PC-9 (cell line): Measurements from ENCODE around the gene CD63. TPM values are rescaled to one million over a fixed set of nuclear protein-coding genes. Genes with fewer than 3 reads are reported as not detected.

ENCODE experiments used
- BruUV-seq: library from RNA; stranded (reverse); fragments of 400-500 nt; replicated peaks from 2 replicates; lab custom pipeline; 2021; lab: Mats Ljungman, UMichigan
- CTCF ChIA-PET: fragments of 300-600 bp; sonication (Branson Sonifier 250); formaldehyde crosslinking; loops from one replicate; lab custom pipeline; 2022; ENCODE audit warnings: antibody characterized with exemption; lab: Charles Lee
- POLR2A ChIA-PET: fragments of 300-600 bp; sonication (Branson Sonifier 250); formaldehyde crosslinking; loops from one replicate; lab custom pipeline; 2022; ENCODE audit warnings: antibody characterized with exemption; ENCODE audit not compliant: unreplicated experiment; lab: Charles Lee
- DNase-seq, 2 experiments: peaks; one replicate each; pipeline versions ENCODE4 v3.0.0 to v3.0.0-alpha.2; 2015 to 2022; ENCODE audit warnings: mixed read lengths in 1 of 2
- H2AFZ ChIP-seq: fragments of 200-600 bp; sonication (generic); 2 replicates; pipeline ENCODE4 v1.8.1; 2017; ENCODE audit warnings: antibody characterized with exemption
- H3F3A ChIP-seq: fragments of 200-600 bp; sonication (generic); 2 replicates; pipeline ENCODE4 v1.8.1; 2017; ENCODE audit warnings: antibody characterized with exemption, mild to moderate bottlenecking, low read depth; ENCODE audit not compliant: insufficient read depth
- H3K27ac ChIP-seq: fragments of 200-600 bp; sonication (generic); 2 replicates; pipeline ENCODE4 v1.6.1; 2016; ENCODE audit warnings: mixed run types
- H3K27me3 ChIP-seq: fragments of 200-600 bp; sonication (generic); 2 replicates; pipeline ENCODE4 v1.6.1; 2016; ENCODE audit warnings: low read depth, mixed run types; ENCODE audit not compliant: insufficient read depth
- H3K36me3 ChIP-seq: fragments of 200-600 bp; sonication (generic); 2 replicates; pipeline ENCODE4 v1.6.1; 2016; ENCODE audit warnings: low read depth, mixed run types
- H3K4me1 ChIP-seq: fragments of 200-600 bp; sonication (generic); replicated peaks from 2 replicates; pipeline ENCODE4 v1.6.1; 2016; ENCODE audit warnings: mixed run types; ENCODE audit not compliant: insufficient read depth
- H3K4me2 ChIP-seq: fragments of 200-600 bp; sonication (generic); 2 replicates; pipeline ENCODE4 v1.6.1; 2017; ENCODE audit warnings: mixed run types
- H3K4me3 ChIP-seq: fragments of 200-600 bp; sonication (generic); 2 replicates; pipeline ENCODE4 v1.6.1; 2016; ENCODE audit warnings: mixed run types
- H3K79me2 ChIP-seq: fragments of 200-600 bp; sonication (generic); 2 replicates; pipeline ENCODE4 v1.6.1; 2017; ENCODE audit warnings: low read depth, mixed run types
- H3K9me2 ChIP-seq: fragments of 200-600 bp; sonication (generic); 2 replicates; pipeline ENCODE4 v1.8.1; 2017; ENCODE audit warnings: mild to moderate bottlenecking; ENCODE audit not compliant: insufficient read depth
- H3K9me3 ChIP-seq: fragments of 200-600 bp; sonication (generic); 2 replicates; pipeline ENCODE4 v1.8.1; 2016; ENCODE audit warnings: low read depth; ENCODE audit not compliant: insufficient read depth
- H4K20me1 ChIP-seq: fragments of 200-600 bp; sonication (generic); 2 replicates; pipeline ENCODE4 v1.8.1; 2017; ENCODE audit not compliant: insufficient read depth
- CTCF ChIP-seq: fragments of 200-600 bp; sonication (generic); conservative IDR thresholded peaks from 2 replicates; pipeline ENCODE4 v1.6.1; 2017; ENCODE audit warnings: mixed run types, antibody characterized with exemption, mild to moderate bottlenecking, moderate library complexity
- EZH2 ChIP-seq: fragments of 200-600 bp; sonication (generic); IDR thresholded peaks from 2 replicates; pipeline ENCODE4 v1.8.0; 2017; ENCODE audit warnings: antibody characterized with exemption, low read depth
- intact Hi-C: fragments of 100-400 bp; cut with micrococcal nuclease; formaldehyde crosslinking; loops from one replicate; pipeline ENCODE4 v1.10.0; 2022; ENCODE audit not compliant: unreplicated experiment
- total RNA-seq: library from RNA; stranded (reverse); gene quantifications from 2 replicates; pipeline ENCODE4 v1.2.3, GENCODE V29; 2021

Gene CD63
- total RNA-seq, 1 experiment from 2014 or later: 434 TPM

- 0 out of 2 replicates have a peak, but pooled peaks cover 4% of the 10 kb centered on the region for H4K20me1 ChIP-seq
- H3K36me3 ChIP-seq: no peaks in the 10 kb centered on the region
- no peak overlapping the region for H3K4me2 ChIP-seq
- no peaks in the 10 kb centered on the region for H3K9me3 ChIP-seq
- peaks cover 46% of the 10 kb centered on the region for H3K4me1 ChIP-seq
- H3K9me2 ChIP-seq: no peaks in the 10 kb centered on the region
- H3K79me2 ChIP-seq: peaks cover 5% of the 10 kb centered on the region; the same call in 1 of the 2 replicates
- H3K4me3 ChIP-seq: no peak overlapping the region
- DNase-seq: no peak
- intact Hi-C loops: no loop called here
- H2AFZ ChIP-seq: no peak overlapping the region
- peaks cover 44% of the 10 kb centered on the region for H3F3A ChIP-seq
- no TSS peak for BruUV-seq
- CTCF ChIA-PET: no interaction called here
- no peaks in the 10 kb centered on the region for H3K27me3 ChIP-seq
- POLR2A ChIA-PET: no interaction called here
- no peak overlapping the region for H3K27ac ChIP-seq
- no peak for TF ChIP-seq EZH2
- no peak for TF ChIP-seq CTCF
Measured at GRCh38 chr12:55718015-55718414, 10.8 kb downstream of the CD63 start.

GRCh38 chr12:55717011-55718007, 11.5 kb downstream of the CD63 start:
- ChIA-PET CTCF (no interaction called here), POLR2A (no interaction called here)
- no TSS peak for BruUV-seq
- Histone ChIP-seq H3K27ac (no peak overlapping the region), H3K4me2 (peak overlapping the region; percentile 89), H3K36me3 (no peaks in the 10 kb centered on the region), H3K9me3 (no peaks in the 10 kb centered on the region), H3K4me1 (peaks cover 46% of the 10 kb centered on the region), H3K79me2 (peaks cover 5% of the 10 kb centered on the region; the same call in 1 of the 2 replicates), H3K27me3 (peaks cover 3% of the 10 kb centered on the region; the same call in 1 of the 2 replicates), H2AFZ (no peak overlapping the region; the same call in 1 of the 2 replicates), H3K4me3 (peak overlapping the region; percentile 100), H4K20me1 (0 out of 2 replicates have a peak, but pooled peaks cover 4% of the 10 kb centered on the region), H3F3A (peaks cover 37% of the 10 kb centered on the region), H3K9me2 (no peaks in the 10 kb centered on the region)
- no peak for DNase-seq
- TF ChIP-seq CTCF (no peak), EZH2 (no peak)
- intact Hi-C loops: no loop called here

DNA sequence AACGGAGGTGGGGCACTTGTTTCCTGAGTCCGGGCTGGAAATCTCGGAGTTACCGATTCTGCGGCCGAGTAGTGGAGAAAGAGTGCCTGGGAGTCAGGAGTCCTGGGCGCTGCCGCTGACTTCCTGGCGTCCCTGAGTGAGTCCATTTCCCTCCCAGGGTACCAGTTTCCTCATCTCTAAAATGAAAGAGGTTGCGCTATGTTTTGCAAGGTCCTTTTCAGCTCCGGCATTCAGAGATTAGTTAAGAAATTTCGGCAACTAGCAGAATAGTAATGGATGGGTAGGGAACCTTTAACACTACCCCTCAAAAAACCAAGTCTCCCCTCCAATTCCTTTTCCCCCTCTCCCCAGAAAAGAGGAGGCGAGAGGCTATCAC, 12.2 kb downstream of the CD63 start:
- CTCF ChIA-PET: no interaction called here

More for the DNA sequence above, 12.2 kb downstream of the CD63 start:
- peaks cover 41% of the 10 kb centered on the region for H3K4me1 ChIP-seq
- BruUV-seq: no TSS peak
- POLR2A ChIA-PET: no interaction called here
- H3K9me2 ChIP-seq: no peaks in the 10 kb centered on the region
- H3F3A ChIP-seq: peaks cover 30% of the 10 kb centered on the region
- H3K79me2 ChIP-seq: peaks cover 5% of the 10 kb centered on the region; the same call in 1 of the 2 replicates
- no peak overlapping the region for H3K27ac ChIP-seq
- H3K36me3 ChIP-seq: no peaks in the 10 kb centered on the region
- TF ChIP-seq EZH2 (no peak), CTCF (no peak)
- H3K27me3 ChIP-seq: peaks cover 8% of the 10 kb centered on the region; the same call in 1 of the 2 replicates
- H3K9me3 ChIP-seq: no peaks in the 10 kb centered on the region
- intact Hi-C loops: no loop called here
- 0 out of 2 replicates have a peak, but pooled peaks cover 3% of the 10 kb centered on the region for H4K20me1 ChIP-seq
- peak overlapping the region; percentile 100 for H3K4me3 ChIP-seq
- DNase-seq: no peak
- peak overlapping the region; percentile 99 for H2AFZ ChIP-seq
- H3K4me2 ChIP-seq: peak overlapping the region; percentile 89
